HFFc6 (cell line): ENCODE data around the gene MEGF8. TPM values are rescaled to one million over a fixed set of nuclear protein-coding genes. Genes with fewer than 3 reads are reported as not detected.

Experiments used
- DNase-seq: peaks from one replicate; pipeline ENCODE4 v3.0.0-alpha.2; 2018
- H3K27ac Mint-ChIP-seq: 2 replicates; pipeline ENCODE4 v1.8.0; 2020; ENCODE audit warnings: mild to moderate bottlenecking, mixed read lengths
- H3K27me3 Mint-ChIP-seq: 2 replicates; pipeline ENCODE4 v1.8.0; 2021; ENCODE audit warnings: mild to moderate bottlenecking, moderate library complexity, mixed read lengths; ENCODE audit not compliant: insufficient read depth
- H3K36me3 Mint-ChIP-seq: 2 replicates; pipeline ENCODE4 v1.8.0; 2021; ENCODE audit warnings: low read depth, mixed read lengths
- H3K4me1 Mint-ChIP-seq: 2 replicates; pipeline ENCODE4 v1.8.0; 2020; ENCODE audit warnings: low read depth, mixed read lengths
- H3K4me3 Mint-ChIP-seq: 2 replicates; pipeline ENCODE4 v1.8.0; 2020; ENCODE audit warnings: mild to moderate bottlenecking, moderate library complexity, mixed read lengths
- H3K9me3 Mint-ChIP-seq: 2 replicates; pipeline ENCODE4 v1.8.0; 2020; ENCODE audit warnings: mild to moderate bottlenecking, mixed read lengths
- CTCF ChIP-seq: fragments of 200-600 bp; sonication (generic); IDR thresholded peaks from 2 replicates; pipeline ENCODE4 v1.5.0; 2021; ENCODE audit warnings: antibody characterized with exemption, mild to moderate bottlenecking
- total RNA-seq, 6 experiments: library from RNA; stranded (reverse); fragmentation: NEBNext Ultra II Directional; extraction: Animal tissue kit (Norgen Biotek cat#: 25700); gene quantifications; 2 replicates in 1 of 6; 3 replicates in 5 of 6; pipeline ENCODE4 v1.2.3, GENCODE V29; 2021

Gene MEGF8
- total RNA-seq, 6 experiments from 2014 or later = 17.7 to 23.6 (median 18.8) TPM

GRCh38 chr19:42291435-42291810 is 34.0 kb upstream of the MEGF8 start:
- peaks cover 10% of the 10 kb centered on the region; the same call in 1 of the 2 replicates for H3K36me3 Mint-ChIP-seq
- no peak for TF ChIP-seq CTCF
- H3K4me1 Mint-ChIP-seq = peaks cover under 1% of the 10 kb centered on the region
- no peak overlapping the region for H3K4me3 Mint-ChIP-seq
- H3K9me3 Mint-ChIP-seq = no peaks in the 10 kb centered on the region
- DNase-seq = no peak
- H3K27me3 Mint-ChIP-seq = peaks cover 2% of the 10 kb centered on the region
- no peak overlapping the region for H3K27ac Mint-ChIP-seq

GRCh38 chr19:42292042-42292960 is 33.1 kb upstream of the MEGF8 start:
- Mint-ChIP-seq H3K27me3 (peaks cover 2% of the 10 kb centered on the region), H3K9me3 (no peaks in the 10 kb centered on the region), H3K4me1 (no peaks in the 10 kb centered on the region), H3K27ac (no peak overlapping the region), H3K36me3 (peaks cover 10% of the 10 kb centered on the region; the same call in 1 of the 2 replicates), H3K4me3 (no peak overlapping the region)
- no peak for DNase-seq
- no peak for TF ChIP-seq CTCF

- H3K9me3 Mint-ChIP-seq = no peaks in the 10 kb centered on the region
- no peak overlapping the region for H3K27ac Mint-ChIP-seq
- no peak overlapping the region; the same call in 1 of the 2 replicates for H3K4me3 Mint-ChIP-seq
- no peak for DNase-seq
- H3K27me3 Mint-ChIP-seq = peaks cover 2% of the 10 kb centered on the region
- H3K36me3 Mint-ChIP-seq = peaks cover 10% of the 10 kb centered on the region; the same call in 1 of the 2 replicates
- H3K4me1 Mint-ChIP-seq = no peaks in the 10 kb centered on the region
- no peak for TF ChIP-seq CTCF
Observed at GRCh38 chr19:42292963-42293362, 32.5 kb upstream of the MEGF8 start.

GRCh38 chr19:42293540-42293939 is 31.9 kb upstream of the MEGF8 start:
- no peak for DNase-seq
- Mint-ChIP-seq H3K4me3 (no peak overlapping the region), H3K27ac (no peak overlapping the region), H3K36me3 (peaks cover 10% of the 10 kb centered on the region; the same call in 1 of the 2 replicates), H3K4me1 (no peaks in the 10 kb centered on the region), H3K9me3 (no peaks in the 10 kb centered on the region), H3K27me3 (peaks cover 2% of the 10 kb centered on the region)
- peak; percentile 44 for TF ChIP-seq CTCF

GRCh38 chr19:42293948-42294347 is 31.5 kb upstream of the MEGF8 start:
- peaks cover 2% of the 10 kb centered on the region for H3K27me3 Mint-ChIP-seq
- no peaks in the 10 kb centered on the region for H3K9me3 Mint-ChIP-seq
- no peaks in the 10 kb centered on the region for H3K4me1 Mint-ChIP-seq
- TF ChIP-seq CTCF = no peak
- no peak overlapping the region for H3K27ac Mint-ChIP-seq
- H3K4me3 Mint-ChIP-seq = no peak overlapping the region
- peaks cover 10% of the 10 kb centered on the region; the same call in 1 of the 2 replicates for H3K36me3 Mint-ChIP-seq
- DNase-seq = no peak
